ENCODE results near the gene CSNK2A2. TPM values are rescaled to one million over a fixed set of nuclear protein-coding genes. Genes with fewer than 3 reads are reported as not detected.

The CSNK2A2 gene
- total and polyA plus RNA-seq, 2 donors (not counting 3 experiments of a cell fraction or from before 2014, with no cell fraction given), result 43.3 to 125 TPM

GRCh38 chr16:58195771-58196170, 2.1 kb downstream of the CSNK2A2 start:
- peaks cover 49% of the 10 kb centered on the region for H3K79me2 ChIP-seq (ENCODE audit: control insufficient read depth, insufficient read depth, low read length)

More at GRCh38 chr16:58195771-58196170, 2.1 kb downstream of the CSNK2A2 start:
- H3K9me3 ChIP-seq (replicated peaks; ENCODE audit: control insufficient read depth, insufficient read depth, low read length), result no peaks in the 10 kb centered on the region
- POLR2A ChIA-PET, result no interaction called here
- peaks cover 8 to 13% of the 10 kb centered on the region in 2 experiments for H3K36me3 ChIP-seq (ENCODE audit: control insufficient read depth in 2 of 2, extremely low read depth in 1 of 2, insufficient read depth in 2 of 2, low read length in 2 of 2)
- no peaks in the 10 kb centered on the region for H4K20me1 ChIP-seq (replicated peaks; ENCODE audit: control insufficient read depth, extremely low read depth, insufficient read depth, low read length)
- peaks cover 17% of the 10 kb centered on the region for H3K4me1 ChIP-seq (ENCODE audit: control insufficient read depth, extremely low read depth, insufficient read depth, low read length)
- no TSS peak for BruUV-seq (replicated peaks)
- dilution Hi-C loops (cut with MboI; ENCODE audit: extremely low pct_ligation_motif_present, low sequenced_read_pairs), result no loop called here
- peaks cover 0 to 2% of the 10 kb centered on the region in 2 experiments for H3K27me3 ChIP-seq (ENCODE audit: control insufficient read depth in 2 of 2, insufficient read depth in 2 of 2, low read length in 2 of 2)
- no peak for TF ChIP-seq POLR2AphosphoS5 (IDR thresholded peaks at IDR 0.05; ENCODE audit: insufficient read depth, low read depth, low read length)
- TF ChIP-seq POLR2A (IDR thresholded peaks at IDR 0.05; ENCODE audit: low read depth, low read length), result no peak
- no peak for TF ChIP-seq CTCF (IDR thresholded peaks at IDR 0.05; ENCODE audit: extremely low read depth in 1 of 2, insufficient read depth in 1 of 2, low read depth in 1 of 2, low read length in 2 of 2)
- no peak for TF ChIP-seq JUN (IDR thresholded peaks at IDR 0.05; ENCODE audit: borderline replicate concordance, insufficient read depth, insufficient read length, low read depth)
- no peak for TF ChIP-seq GATA2 (IDR thresholded peaks at IDR 0.05; ENCODE audit: insufficient read depth, insufficient read length, low read depth, low read length)
- TF ChIP-seq EZH2 (IDR thresholded peaks at IDR 0.05; ENCODE audit: borderline replicate concordance, low read depth, low read length, severe bottlenecking), result no peak
- H2AFZ ChIP-seq (ENCODE audit: low read depth, low read length), result no peak overlapping the region
- intact Hi-C loops (cut with micrococcal nuclease), result loop anchor here (2.0 kb wide), 1 partner anchor 67 kb away; the partner anchor contains the start of gene CFAP20
- no peaks in the 10 kb centered on the region for H3K9me1 ChIP-seq (replicated peaks; ENCODE audit: control insufficient read depth, extremely low read depth, insufficient read depth, low read length)
- FAIRE-seq, result peak; percentile 18
- CTCF ChIA-PET, result interaction anchor here (1.5 kb wide), 1 partner anchor 66 kb away, joined by 4 read pairs; the partner anchor contains the start of gene CFAP20
- H3K27ac ChIP-seq (ENCODE audit: insufficient read depth, low read depth, low read length), result no peak overlapping the region
- DNase-seq (ENCODE audit: low read depth, low spot score), result peak; percentile 71
- peak overlapping the region; percentile 97 for H3K4me2 ChIP-seq (ENCODE audit: insufficient read depth, low read length)
- H3K4me3 ChIP-seq (replicated peaks in 1 of 3; ENCODE audit: insufficient read depth in 1 of 3, low read depth in 1 of 3, low read length in 3 of 3), result peak overlapping the region in 1 of 3 experiments; percentile 11
- no peak overlapping the region for H3K9ac ChIP-seq (replicated peaks; ENCODE audit: extremely low read depth, insufficient read depth, low read length)

All from endothelial cell of umbilical vein (primary cell).